GM12873 (cell line): ENCODE results near the gene VIPR1.

ENCODE experiments used
- TF ChIP-seq, protein P1 (sequence below): IDR thresholded peaks from 2 replicates; pipeline ENCODE4 v1.5.1; 2012; ENCODE audit warnings: low read depth, mild to moderate bottlenecking, moderate library complexity, low read length, control low read depth; ENCODE audit not compliant: insufficient read depth; ENCODE audit errors: missing control alignments

VIPR1 gene, protein sequence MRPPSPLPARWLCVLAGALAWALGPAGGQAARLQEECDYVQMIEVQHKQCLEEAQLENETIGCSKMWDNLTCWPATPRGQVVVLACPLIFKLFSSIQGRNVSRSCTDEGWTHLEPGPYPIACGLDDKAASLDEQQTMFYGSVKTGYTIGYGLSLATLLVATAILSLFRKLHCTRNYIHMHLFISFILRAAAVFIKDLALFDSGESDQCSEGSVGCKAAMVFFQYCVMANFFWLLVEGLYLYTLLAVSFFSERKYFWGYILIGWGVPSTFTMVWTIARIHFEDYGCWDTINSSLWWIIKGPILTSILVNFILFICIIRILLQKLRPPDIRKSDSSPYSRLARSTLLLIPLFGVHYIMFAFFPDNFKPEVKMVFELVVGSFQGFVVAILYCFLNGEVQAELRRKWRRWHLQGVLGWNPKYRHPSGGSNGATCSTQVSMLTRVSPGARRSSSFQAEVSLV

GRCh38 chr3:42502429-42503250, at the start of gene VIPR1:
Gene VIPR1 (plus strand): TSS chr3:42502643. CDS start chr3:42502736, 93 bp downstream.
- TF ChIP-seq, protein P1, sequence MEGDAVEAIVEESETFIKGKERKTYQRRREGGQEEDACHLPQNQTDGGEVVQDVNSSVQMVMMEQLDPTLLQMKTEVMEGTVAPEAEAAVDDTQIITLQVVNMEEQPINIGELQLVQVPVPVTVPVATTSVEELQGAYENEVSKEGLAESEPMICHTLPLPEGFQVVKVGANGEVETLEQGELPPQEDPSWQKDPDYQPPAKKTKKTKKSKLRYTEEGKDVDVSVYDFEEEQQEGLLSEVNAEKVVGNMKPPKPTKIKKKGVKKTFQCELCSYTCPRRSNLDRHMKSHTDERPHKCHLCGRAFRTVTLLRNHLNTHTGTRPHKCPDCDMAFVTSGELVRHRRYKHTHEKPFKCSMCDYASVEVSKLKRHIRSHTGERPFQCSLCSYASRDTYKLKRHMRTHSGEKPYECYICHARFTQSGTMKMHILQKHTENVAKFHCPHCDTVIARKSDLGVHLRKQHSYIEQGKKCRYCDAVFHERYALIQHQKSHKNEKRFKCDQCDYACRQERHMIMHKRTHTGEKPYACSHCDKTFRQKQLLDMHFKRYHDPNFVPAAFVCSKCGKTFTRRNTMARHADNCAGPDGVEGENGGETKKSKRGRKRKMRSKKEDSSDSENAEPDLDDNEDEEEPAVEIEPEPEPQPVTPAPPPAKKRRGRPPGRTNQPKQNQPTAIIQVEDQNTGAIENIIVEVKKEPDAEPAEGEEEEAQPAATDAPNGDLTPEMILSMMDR = no peak

DNA sequence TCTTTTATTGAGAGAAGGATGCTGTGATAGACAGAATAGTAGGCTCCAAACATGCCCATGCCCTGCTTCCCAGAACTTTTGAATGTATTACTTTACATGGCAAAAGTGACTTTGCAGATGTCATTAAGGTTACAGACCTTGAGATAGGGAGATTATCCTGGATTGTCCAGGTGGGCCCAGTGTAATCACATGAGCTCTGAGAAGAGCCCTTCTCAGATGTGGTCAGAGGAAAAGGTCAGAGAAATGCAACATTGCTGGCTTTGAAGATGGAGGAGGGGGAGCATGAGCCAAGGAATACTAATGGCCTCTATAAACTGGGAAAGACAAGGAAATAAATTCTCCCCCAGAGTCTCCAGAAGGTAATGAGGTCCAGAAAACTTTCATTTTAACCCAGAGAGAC, 46.2 kb upstream of the VIPR1 start:
- TF ChIP-seq, protein P1 = no peak

DNA sequence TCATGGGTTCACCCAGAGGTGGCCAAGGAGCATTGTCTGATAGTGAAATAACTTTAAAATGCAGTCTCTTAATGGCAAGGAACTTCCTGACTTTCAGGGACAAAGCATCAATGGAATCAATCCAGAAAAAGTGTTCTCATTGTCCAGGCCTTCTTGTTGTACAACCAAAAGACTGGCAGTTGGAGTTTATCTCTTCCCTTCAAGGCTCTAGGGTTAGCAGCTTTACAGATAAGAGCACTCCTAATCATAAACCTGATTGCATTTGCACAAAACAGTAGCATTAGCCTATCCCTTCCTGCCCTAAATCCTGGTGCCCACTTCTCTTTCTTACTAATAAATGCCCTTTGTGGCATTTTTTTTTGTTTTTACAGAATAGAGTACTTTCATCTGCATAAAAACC, 43.3 kb upstream of the VIPR1 start:
- TF ChIP-seq, protein P1 = no peak

DNA sequence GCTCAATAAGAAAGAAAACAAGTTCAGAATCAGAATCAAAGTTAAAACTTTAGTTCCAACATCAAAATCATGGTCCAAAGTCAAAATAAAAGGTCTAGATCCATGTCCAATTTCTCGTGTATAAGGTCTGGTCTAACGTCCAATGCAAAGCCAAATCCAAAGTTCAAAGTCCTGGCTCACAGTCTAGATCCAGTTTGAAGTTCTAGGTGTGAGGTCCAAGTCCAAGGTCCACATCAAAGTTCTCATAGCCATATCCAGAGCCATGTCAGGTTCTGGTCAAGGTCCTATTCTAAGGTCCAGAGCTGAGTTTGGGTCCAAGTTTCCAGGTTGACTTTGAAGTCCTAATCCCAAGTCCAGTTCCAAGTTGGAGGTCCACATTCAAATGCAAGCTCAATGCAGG, 40.7 kb upstream of the VIPR1 start:
- TF ChIP-seq, protein P1 = no peak

DNA sequence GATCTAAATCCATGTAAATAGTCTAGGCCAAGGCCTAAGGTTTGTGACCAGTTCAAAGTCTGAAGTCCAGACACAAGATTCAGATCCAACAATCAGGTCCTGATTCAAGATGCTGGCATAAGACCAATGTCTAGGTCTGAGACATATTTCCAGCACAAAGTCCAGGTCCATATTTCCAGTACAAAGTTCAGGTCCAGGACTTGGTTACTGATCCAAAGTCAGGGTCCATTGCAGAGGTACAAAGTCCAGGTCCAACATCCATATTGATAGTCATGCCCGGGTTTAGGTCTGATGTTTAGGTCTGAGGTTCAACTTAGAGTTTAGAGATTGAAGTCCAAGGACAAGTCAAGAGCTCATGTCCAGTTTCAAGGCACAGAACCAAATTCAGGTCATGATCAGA, 39.4 kb upstream of the VIPR1 start:
- TF ChIP-seq, protein P1 = no peak

- TF ChIP-seq, protein P1 = no peak
Observed at GRCh38 chr3:42468111-42468510, 34.3 kb upstream of the VIPR1 start.

- TF ChIP-seq, protein P1 = no peak
Observed at GRCh38 chr3:42472555-42472954, 29.9 kb upstream of the VIPR1 start.
